Activated CD8-positive, alpha-beta memory T cell treated with anti-CD3 and anti-CD28 coated beads, Interleukin-2, amount 50 U/mL, for 24 hours (primary cell): ENCODE results near the gene NLRX1.
"Not testable (repeated sequence)": the region's sequence is repeated elsewhere in the genome, so short reads cannot be mapped to it uniquely, and the experiment has no call there.

Experiments used
- DNase-seq: peaks from one replicate; pipeline ENCODE4 v3.0.0-alpha.2; 2020; ENCODE audit errors: extremely low read depth

The NLRX1 gene

DNA sequence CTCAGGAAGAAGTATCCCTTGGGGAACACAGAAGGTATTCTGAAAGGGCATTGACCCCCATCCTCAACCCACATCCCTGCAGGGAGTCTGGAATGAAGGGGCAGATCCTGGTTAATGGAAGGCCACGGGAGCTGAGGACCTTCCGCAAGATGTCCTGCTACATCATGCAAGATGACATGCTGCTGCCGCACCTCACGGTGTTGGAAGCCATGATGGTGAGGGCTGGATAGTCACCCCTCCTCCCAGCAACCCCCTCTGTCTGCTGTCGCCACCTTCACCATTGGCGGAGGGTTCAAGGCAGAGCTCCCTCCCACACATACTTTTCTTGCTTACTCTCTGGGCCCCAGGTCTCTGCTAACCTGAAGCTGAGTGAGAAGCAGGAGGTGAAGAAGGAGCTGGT is 14.3 kb upstream of the NLRX1 start:
- no peak for DNase-seq

- DNase-seq = no peak
Observed at GRCh38 chr11:119155733-119156492, 12.6 kb upstream of the NLRX1 start.

- DNase-seq = no peak
Observed at GRCh38 chr11:119156496-119156895, 12.0 kb upstream of the NLRX1 start.

DNA sequence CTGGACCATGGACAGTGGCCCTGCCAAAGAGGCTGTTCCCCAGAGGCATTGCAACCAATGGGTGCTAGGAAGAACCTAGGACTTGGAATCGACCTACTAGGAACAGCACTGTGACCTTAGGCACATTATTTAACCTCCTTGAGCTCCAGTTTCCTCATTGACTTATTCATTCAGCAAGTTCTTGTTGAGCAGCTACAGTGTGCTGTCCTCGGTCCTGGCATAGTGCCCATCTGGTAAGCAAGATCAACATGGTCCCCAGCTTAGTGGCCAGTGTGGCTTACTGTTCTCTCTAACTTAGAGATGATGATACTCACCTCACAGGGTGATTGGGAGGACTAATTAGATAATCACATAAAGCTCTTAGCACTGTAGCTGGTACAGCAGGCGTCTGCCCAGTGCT is 11.5 kb upstream of the NLRX1 start:
- no peak for DNase-seq

DNA sequence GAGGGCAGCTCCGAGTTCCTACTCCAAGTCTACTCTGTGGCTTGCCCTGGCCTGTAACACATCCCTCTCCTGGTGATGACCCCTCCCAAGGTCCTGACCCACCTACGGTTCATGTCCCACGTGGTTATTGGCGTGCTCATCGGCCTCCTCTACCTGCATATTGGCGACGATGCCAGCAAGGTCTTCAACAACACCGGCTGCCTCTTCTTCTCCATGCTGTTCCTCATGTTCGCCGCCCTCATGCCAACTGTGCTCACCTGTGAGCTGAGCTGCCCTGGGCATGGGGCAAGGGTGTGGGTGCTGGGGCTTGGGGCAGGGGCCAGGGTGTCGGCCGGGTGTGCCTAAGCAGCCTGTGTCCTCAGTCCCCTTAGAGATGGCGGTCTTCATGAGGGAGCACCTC is 10.1 kb upstream of the NLRX1 start:
- DNase-seq = no peak

DNA sequence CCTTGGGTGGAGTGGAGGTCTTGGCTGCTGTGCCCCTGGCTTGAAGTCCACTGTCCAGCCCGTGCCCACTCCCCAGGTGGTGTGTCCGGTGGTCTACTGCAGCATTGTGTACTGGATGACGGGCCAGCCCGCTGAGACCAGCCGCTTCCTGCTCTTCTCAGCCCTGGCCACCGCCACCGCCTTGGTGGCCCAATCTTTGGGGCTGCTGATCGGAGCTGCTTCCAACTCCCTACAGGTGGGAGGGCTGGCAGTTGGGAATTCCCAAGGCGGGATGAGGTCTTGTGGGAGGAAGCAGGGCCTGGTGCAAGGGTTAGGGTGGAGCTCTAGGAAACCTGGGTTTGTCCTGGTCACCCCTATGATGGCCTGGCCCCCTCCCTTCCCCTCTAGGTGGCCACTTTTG is 8.4 kb upstream of the NLRX1 start:
- DNase-seq = no peak

DNA sequence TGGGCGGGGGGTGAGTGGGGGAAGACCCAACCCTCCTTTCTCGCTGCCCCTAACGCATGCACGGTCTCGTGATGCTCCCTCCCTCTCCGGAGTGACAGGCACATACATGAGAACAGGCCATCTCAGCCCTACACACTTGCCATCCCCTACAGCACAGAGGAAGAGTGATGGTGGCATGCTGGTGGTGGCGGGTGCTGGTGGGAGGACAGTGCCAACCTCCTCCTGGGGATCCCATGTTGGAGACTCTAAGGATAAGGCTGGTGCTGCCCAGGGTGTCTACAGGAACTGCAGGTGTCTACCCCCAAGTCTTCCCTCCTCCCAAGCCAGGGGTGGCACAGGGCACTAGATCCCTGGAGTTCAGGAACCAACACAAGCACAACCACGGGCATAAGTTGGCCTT is 6.7 kb upstream of the NLRX1 start:
- DNase-seq = no peak

GRCh38 chr11:119166368-119167076 is 2.0 kb upstream of the NLRX1 start:
- DNase-seq = no peak

DNA sequence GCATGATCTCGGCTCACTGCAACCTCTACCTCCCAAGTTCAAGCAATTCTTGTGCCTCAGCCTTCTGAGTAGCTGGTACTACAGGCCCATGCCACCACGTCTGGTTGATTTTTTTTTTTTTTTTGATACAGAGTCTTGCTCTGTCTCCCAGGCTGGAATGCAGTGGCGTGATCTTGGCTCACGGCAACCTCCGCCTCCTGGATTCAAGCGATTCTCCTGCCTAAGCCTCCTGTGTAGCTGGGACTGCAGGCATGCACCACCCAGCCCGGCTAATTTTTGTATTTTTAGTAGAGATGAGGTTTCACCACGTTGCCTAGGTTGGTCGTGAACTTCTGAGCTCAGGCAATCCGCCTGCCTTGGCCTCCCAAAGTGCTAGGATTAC is 1.5 kb upstream of the NLRX1 start:
- not testable (repeated sequence) for DNase-seq

GRCh38 chr11:119167933-119168332 is 592 bp upstream of the NLRX1 start:
- DNase-seq = no peak

DNA sequence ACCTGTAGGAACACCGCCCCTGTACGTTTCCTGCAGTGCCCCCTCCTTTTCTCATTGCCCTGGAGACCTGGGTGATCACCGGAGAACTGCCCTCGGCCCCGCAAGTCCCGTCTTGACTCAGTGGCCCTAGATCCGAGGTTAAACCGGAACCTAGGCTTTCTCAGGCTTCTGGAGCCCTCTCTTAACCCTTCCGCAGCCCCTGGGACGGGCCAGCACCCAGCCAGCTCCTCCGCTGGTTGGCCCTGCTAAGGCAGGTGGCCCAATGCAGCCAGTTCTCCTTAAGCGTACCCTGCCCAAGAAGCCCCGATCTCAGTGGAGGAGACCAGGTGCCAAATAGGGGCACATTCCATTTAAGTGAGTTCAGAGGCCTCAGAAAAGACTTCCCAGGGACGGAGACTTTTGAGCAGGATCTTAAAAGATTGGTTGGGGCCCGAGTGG is 776 bp downstream of the NLRX1 start:
- DNase-seq = no peak

DNA sequence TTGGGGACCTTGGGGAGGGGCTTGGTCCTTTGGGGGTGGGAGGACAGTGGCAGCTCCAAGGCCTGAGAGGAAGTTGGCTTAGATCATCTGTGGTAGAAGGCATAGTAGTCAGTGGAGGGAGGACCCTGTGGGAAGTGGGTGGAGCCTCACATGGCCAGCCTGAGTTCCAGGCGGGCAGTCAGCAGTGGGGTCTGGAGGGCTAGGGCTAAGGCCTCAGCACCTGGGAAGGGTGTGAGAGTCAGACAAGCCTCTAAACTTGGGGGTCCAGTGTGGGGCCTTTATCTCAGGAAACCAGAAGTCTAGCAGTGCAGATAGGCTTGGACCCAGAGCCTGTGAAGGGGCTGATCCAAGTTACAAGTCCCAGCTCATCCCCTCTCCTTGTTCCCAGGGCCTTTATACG is 4.0 kb downstream of the NLRX1 start:
- DNase-seq = no peak

GRCh38 chr11:119173453-119173852 is 4.9 kb downstream of the NLRX1 start:
- no peak for DNase-seq

- no peak for DNase-seq
Observed at GRCh38 chr11:119175493-119176077, 7.1 kb downstream of the NLRX1 start.

- no peak for DNase-seq
Observed at GRCh38 chr11:119178166-119178680, 9.7 kb downstream of the NLRX1 start.

DNA sequence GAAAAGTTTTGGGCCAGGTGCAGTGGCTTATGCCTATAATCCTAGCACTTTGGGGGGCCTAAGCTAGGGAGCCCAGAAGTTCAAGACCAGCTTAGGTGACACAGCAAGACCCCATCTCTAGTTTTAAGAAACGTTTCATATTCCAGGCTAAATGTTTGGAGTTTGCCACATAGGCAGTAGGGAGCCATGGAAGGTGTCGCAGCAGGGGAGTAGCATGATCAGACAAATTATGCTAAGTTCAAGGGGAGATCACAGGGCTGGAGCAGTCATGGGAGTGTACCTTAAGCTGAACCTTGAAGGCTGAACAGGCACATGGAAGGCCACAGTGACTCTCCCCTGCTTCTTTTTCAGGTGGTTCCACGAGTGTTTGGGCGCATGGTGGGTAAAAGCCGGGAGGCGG is 10.8 kb downstream of the NLRX1 start:
- DNase-seq = no peak

GRCh38 chr11:119179983-119180382 is 11.5 kb downstream of the NLRX1 start:
- DNase-seq = no peak

- DNase-seq = no peak
Observed at GRCh38 chr11:119180729-119181676, 12.5 kb downstream of the NLRX1 start.

DNA sequence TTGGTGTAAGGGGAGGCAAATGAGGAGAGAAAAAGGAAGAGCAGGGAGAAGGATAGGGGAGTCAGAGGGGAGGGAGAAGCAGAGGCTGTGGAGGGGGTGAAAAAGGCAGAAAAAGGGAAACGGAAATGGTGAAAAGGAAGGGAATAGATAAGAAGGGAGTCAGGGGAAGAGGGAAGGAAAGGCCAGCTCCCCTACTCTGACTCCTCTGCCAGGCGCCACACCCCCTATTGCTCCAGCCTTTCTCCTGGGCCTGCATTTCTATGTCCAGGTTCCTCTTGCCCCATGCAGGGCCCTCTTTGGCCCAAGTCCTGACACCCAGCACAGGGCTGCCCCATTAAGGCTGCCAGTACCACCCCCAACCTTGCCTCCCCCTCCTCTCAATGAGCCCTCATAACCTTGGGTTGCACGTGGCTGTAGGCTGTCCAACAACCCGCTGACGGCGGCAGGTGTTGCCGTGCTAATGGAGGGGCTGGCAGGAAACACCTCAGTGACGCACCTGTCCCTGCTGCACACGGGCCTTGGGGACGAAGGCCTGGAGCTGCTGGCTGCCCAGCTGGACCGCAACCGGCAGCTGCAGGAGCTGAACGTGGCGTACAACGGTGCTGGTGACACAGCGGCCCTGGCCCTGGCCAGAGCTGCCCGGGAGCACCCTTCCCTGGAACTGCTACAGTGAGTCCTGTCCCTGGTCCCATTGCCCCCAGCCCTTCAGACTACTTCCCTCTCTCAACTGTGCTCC is 13.3 kb downstream of the NLRX1 start:
- no peak for DNase-seq

- DNase-seq = not testable (repeated sequence)
Observed at GRCh38 chr11:119184399-119184798, 15.9 kb downstream of the NLRX1 start.
